Adipocyte (in vitro differentiated cells): ENCODE results near the gene SOD2.
"Not testable (repeated sequence)": the region's sequence is repeated elsewhere in the genome, so short reads cannot be mapped to it uniquely, and the experiment has no call there.

Experiments used
- DNase-seq: peaks from one replicate; pipeline ENCODE4 v3.0.0-alpha.2; 2015; ENCODE audit warnings: low read depth
- H3K27me3 ChIP-seq: replicated peaks from 2 replicates; pipeline ENCODE4 v1.7.0; 2013; ENCODE audit warnings: mild to moderate bottlenecking, low read length, moderate library complexity; ENCODE audit not compliant: control insufficient read depth, insufficient read depth
- H3K36me3 ChIP-seq: 2 replicates; pipeline ENCODE4 v1.7.0; 2013; ENCODE audit warnings: low read length, mild to moderate bottlenecking, moderate library complexity; ENCODE audit not compliant: control insufficient read depth, insufficient read depth, severe bottlenecking
- H3K4me1 ChIP-seq: 2 replicates; pipeline ENCODE4 v1.7.0; 2013; ENCODE audit warnings: mild to moderate bottlenecking, low read length, moderate library complexity; ENCODE audit not compliant: control insufficient read depth, insufficient read depth
- H3K4me3 ChIP-seq: 2 replicates; pipeline ENCODE4 v1.7.0; 2013; ENCODE audit warnings: mild to moderate bottlenecking, low read length, moderate library complexity
- H3K9ac ChIP-seq: 2 replicates; pipeline ENCODE4 v1.7.0; 2013; ENCODE audit warnings: mild to moderate bottlenecking, low read length, moderate library complexity
- H3K9me3 ChIP-seq: 2 replicates; pipeline ENCODE4 v1.7.0; 2013; ENCODE audit warnings: mild to moderate bottlenecking, low read length, moderate library complexity; ENCODE audit not compliant: control insufficient read depth

The SOD2 gene

DNA sequence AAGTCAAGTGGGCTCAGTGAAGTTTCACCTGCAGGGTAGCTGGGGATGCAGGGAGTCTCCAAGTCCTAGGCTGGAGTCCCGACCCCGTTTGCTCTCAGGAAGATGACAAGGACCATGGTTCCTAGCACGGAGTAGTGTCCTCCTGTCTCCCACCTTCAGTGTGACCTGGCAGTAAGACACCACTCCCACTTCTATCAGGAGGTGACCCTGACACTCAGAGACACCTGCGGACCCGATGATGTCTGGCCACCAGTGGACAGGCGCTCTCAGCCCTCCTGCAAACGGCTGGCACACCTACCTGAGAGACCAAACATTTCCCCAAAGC, 1.1 kb downstream of the SOD2 start:
- Histone ChIP-seq H3K9ac (peak overlapping the region; percentile 94), H3K4me1 (peaks cover 66% of the 10 kb centered on the region), H3K36me3 (peaks cover 40% of the 10 kb centered on the region), H3K27me3 (no peaks in the 10 kb centered on the region), H3K9me3 (no peaks in the 10 kb centered on the region), H3K4me3 (peak overlapping the region; percentile 88)
- peak; percentile 8 for DNase-seq

DNA sequence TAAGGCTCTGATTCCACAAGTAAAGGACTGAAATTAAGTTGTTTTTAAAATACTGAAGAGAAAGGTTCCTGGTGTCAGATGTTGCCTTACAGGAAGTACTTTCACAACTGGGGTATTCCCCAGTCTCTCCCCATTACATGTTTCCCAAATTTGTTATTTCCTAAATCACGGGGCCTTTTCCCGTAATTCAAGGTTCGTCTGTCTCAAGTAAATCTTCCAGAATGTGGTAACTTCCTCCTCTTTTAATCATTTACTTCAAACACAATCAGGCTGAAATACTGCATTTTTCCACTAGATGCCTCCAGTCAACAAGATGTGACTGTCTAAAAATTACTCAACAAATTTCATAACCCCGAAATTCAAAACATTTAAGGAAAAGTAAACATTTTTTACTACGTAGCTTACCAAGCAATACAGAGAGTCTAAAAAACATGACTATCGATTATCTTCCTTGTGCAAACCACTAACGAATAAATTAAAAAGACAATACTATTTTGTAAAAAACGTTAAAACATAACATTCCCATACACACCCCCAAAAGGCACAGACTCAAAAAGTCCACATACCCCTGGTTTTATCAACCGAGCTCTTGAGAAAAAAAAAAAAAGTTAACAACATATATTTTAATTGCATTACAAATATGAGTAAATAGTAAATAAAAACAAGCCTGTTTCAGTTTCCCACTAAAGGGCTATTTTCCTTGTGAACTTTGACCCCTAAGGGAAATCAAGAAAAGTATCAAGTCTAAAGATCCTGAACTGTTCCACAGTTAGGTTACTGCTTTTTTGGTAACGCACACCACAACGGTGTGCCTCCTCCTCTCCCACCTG, 1.7 kb downstream of the SOD2 start:
- peaks cover 70% of the 10 kb centered on the region for H3K4me1 ChIP-seq
- peak overlapping the region; percentile 94 for H3K9ac ChIP-seq
- DNase-seq = peak; percentile 97
- no peaks in the 10 kb centered on the region for H3K27me3 ChIP-seq
- no peaks in the 10 kb centered on the region for H3K9me3 ChIP-seq
- peaks cover 46% of the 10 kb centered on the region for H3K36me3 ChIP-seq
- peak overlapping the region; percentile 88 for H3K4me3 ChIP-seq

DNA sequence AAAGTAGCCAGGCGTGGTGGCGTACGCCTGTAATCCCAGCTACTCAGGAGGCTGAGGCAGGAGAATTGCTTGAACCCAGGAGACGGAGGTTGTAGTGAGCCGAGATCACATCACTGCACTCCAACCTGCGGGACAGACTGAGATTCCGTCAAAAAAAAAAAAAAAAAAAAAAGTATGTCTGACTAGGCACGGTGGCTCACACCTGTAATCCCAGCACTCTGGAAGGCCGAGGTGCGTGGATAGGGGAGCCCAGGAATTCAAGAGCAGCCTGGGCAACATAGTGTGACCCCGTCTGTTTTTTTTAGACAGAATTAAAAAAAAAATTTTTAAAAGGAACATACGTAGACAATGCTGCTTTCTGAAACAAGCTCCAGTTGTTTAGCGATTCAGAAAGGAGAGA, 2.9 kb downstream of the SOD2 start:
- Histone ChIP-seq H3K4me1 (peaks cover 72% of the 10 kb centered on the region), H3K4me3 (peak overlapping the region; percentile 88), H3K36me3 (peaks cover 58% of the 10 kb centered on the region), H3K9ac (peak overlapping the region; percentile 94)
- not testable (repeated sequence) for H3K27me3 ChIP-seq, H3K9me3 ChIP-seq, DNase-seq

DNA sequence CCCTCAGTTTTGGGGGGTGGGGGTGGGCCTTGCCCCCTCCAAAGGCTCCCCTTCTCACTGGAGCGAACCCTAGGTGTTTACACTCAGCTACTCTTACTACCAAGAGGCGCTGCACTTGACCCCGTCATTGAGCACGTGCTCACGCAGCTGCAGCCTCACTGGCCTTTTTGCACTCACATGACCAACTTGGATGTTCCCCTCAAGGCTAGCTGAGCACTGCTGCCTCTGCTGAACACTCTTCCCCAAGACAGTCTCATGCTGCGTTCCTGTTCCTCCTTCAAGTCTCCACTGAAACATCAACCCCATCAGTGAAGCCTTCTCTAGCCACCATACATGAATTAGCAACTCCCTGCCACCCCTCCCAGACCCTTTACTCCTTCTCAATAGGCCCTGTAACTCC, 4.0 kb downstream of the SOD2 start:
- DNase-seq = no peak
- no peaks in the 10 kb centered on the region for H3K27me3 ChIP-seq
- H3K9me3 ChIP-seq = no peaks in the 10 kb centered on the region
- peak overlapping the region; percentile 88 for H3K4me3 ChIP-seq
- H3K4me1 ChIP-seq = peaks cover 65% of the 10 kb centered on the region
- H3K36me3 ChIP-seq = peaks cover 68% of the 10 kb centered on the region
- peak overlapping the region; percentile 94 for H3K9ac ChIP-seq

DNA sequence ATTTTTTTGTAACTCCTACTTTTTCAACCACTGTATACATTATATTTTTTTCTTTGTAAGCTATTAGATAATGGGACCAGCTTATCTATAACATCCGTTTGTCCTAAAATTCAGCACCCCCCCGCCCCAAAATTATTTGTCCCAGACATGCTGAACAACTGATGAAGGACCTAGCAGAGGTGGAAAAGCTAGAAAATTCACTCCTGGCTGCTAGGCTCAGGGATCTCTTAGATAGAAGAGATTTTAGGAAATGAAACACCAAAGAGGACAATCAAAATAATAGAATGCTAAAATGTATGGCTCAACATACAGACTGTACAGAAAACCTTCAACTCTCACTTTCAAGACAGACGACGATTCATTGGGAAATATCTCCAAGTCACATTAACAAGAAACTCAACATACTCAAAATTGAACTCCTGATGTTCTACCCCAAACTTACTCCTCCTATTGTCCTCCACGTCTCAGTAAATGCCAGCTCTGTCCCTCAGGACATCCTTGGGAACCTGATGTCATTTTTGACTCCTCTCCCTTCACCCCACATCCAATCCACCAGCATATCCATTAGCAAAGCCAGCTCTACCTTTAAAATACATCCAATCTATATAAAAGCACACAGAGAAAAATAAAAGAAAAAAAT, 4.7 kb downstream of the SOD2 start:
- no peak for DNase-seq
- H3K27me3 ChIP-seq = no peaks in the 10 kb centered on the region
- H3K9ac ChIP-seq = peak overlapping the region; percentile 94
- no peaks in the 10 kb centered on the region for H3K9me3 ChIP-seq
- peak overlapping the region; percentile 88 for H3K4me3 ChIP-seq
- peaks cover 74% of the 10 kb centered on the region for H3K36me3 ChIP-seq
- H3K4me1 ChIP-seq = peaks cover 63% of the 10 kb centered on the region

DNA sequence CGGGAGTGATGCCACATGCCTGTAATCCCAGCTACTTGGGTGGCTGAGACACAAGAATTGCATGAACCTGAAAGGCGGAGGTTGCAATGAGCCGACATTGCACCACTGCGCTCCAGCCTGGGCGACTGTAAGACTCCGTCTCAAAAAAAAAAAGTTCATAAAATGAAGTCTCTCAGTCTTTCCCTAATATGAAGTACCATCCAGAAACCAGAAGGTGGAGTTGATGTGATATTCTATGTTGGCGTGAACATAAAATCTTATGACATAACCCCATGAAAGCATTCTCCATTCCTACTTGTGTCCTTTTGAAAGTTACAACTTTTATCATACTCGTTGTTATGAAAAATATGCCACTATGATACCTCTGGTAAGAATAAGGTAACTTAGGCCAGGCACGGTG, 5.7 kb downstream of the SOD2 start:
- Histone ChIP-seq H3K27me3 (no peaks in the 10 kb centered on the region), H3K36me3 (peaks cover 85% of the 10 kb centered on the region), H3K4me1 (peaks cover 70% of the 10 kb centered on the region), H3K4me3 (peak overlapping the region; percentile 62), H3K9ac (peak overlapping the region; percentile 56), H3K9me3 (no peaks in the 10 kb centered on the region)
- no peak for DNase-seq

DNA sequence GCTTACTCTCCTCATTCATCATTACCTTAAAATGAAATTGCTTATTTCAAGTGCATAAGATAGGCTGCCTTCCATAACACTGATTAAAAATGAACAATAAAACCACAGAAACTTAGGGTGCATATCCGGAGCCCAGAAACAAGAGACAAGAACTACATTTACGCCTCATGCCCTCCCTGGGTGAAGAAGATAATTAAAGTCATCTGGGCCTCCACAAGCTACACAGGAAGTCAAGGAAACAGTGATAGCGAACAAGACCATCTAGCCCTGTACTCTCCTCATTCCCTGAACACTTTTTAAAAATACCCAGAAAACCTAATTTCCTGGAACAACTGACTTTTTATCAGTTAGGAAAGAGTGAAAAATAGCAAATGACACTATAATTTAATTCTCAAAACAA, 6.3 kb downstream of the SOD2 start:
- no peak for DNase-seq
- peak overlapping the region; percentile 62 for H3K4me3 ChIP-seq
- H3K9ac ChIP-seq = peak overlapping the region; percentile 56
- H3K27me3 ChIP-seq = no peaks in the 10 kb centered on the region
- peaks cover 87% of the 10 kb centered on the region for H3K36me3 ChIP-seq
- peaks cover 71% of the 10 kb centered on the region for H3K4me1 ChIP-seq
- no peaks in the 10 kb centered on the region for H3K9me3 ChIP-seq

DNA sequence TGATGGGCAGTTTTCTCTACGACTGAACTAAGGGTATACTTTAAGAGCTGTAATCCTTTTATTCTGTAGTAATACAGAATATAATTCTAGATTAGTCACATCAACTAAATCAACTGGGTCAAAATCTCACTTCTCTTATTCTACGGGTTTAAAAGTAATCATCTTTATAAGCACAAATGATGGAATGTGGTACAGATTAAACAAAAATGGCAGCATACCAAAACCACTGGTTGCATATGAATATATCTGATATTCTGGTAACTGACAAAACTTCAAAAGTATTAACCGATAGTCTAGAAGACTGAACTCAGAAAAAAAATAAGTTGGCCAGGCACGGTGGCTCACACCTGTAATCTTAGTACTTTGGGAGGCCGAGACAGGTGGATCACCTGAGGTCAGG, 7.0 kb downstream of the SOD2 start:
- H3K9me3 ChIP-seq = no peaks in the 10 kb centered on the region

DNA sequence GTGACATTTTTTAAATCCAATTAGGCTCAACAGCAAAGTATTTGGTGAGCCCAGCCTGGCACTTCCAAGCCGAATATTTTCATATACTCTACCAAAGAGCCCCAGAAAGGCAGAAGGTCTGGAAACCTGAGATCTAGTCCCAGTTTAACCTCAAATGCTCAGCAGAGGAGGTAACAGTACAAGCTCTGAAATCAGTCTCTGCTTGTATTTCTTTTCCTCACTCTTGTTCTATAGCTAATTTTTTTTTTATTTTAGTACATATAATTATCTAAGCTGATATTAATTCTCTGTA, 9.1 kb downstream of the SOD2 start:
- Histone ChIP-seq H3K9me3 (no peaks in the 10 kb centered on the region), H3K36me3 (peaks cover 98% of the 10 kb centered on the region), H3K27me3 (no peaks in the 10 kb centered on the region), H3K4me3 (no peak overlapping the region), H3K4me1 (peaks cover 75% of the 10 kb centered on the region), H3K9ac (peak overlapping the region; percentile 0)
- no peak for DNase-seq

More for the DNA sequence above, 7.0 kb downstream of the SOD2 start:
- no peak for DNase-seq
- Histone ChIP-seq H3K36me3 (peaks cover 92% of the 10 kb centered on the region), H3K4me1 (peaks cover 76% of the 10 kb centered on the region), H3K27me3 (no peaks in the 10 kb centered on the region), H3K9ac (peak overlapping the region; percentile 5), H3K4me3 (peak overlapping the region; percentile 50)

DNA sequence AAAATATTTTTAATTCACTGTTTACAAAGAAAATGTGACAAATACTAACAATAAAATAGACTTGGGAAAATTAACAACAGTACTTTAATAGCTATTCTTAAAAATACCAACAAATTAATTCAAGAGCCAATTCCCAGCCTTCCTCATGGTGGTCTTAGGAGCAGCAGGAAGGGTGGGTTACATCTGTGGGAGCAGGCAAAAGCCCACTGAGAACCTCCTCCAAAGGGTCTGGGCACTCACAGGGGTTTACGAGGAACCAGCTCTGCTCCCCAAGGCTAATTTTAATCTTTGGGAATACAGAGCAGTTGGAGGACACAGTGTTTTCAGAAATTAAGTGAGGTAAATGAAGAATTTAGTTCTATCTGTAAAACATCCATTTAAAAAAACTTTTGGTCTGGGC, 10.2 kb downstream of the SOD2 start:
- no peak for DNase-seq
- peaks cover 98% of the 10 kb centered on the region for H3K36me3 ChIP-seq
- H3K27me3 ChIP-seq = no peaks in the 10 kb centered on the region
- H3K9ac ChIP-seq = peak overlapping the region; percentile 42
- no peak overlapping the region for H3K4me3 ChIP-seq
- peaks cover 64% of the 10 kb centered on the region for H3K4me1 ChIP-seq
- no peaks in the 10 kb centered on the region for H3K9me3 ChIP-seq

DNA sequence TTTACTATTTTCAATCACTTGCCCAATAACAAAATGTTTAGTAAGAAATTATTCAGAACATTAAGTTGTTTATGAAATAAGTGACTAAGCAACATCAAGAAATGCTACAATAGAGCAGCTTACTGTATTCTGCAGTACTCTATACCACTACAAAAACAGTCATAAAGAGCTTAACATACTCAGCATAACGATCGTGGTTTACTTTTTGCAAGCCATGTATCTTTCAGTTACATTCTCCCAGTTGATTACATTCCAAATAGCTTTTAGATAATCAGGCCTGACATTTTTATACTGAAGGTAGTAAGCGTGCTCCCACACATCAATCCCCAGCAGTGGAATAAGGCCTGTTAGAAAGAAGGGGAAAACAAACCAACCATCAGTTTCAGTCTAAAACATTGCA, 10.7 kb downstream of the SOD2 start:
- H3K36me3 ChIP-seq = peaks cover 99% of the 10 kb centered on the region
- H3K27me3 ChIP-seq = no peaks in the 10 kb centered on the region
- DNase-seq = peak; percentile 50
- H3K9me3 ChIP-seq = no peaks in the 10 kb centered on the region
- H3K9ac ChIP-seq = peak overlapping the region; percentile 42
- no peak overlapping the region for H3K4me3 ChIP-seq
- peaks cover 61% of the 10 kb centered on the region for H3K4me1 ChIP-seq
